T follicular helper cell (primary cell): ENCODE measurements around the gene PPP1R12C.

Experiments
- DNase-seq: peaks from one replicate; pipeline ENCODE4 v3.0.0-alpha.2; 2020; ENCODE audit warnings: low read depth

The PPP1R12C gene

DNA sequence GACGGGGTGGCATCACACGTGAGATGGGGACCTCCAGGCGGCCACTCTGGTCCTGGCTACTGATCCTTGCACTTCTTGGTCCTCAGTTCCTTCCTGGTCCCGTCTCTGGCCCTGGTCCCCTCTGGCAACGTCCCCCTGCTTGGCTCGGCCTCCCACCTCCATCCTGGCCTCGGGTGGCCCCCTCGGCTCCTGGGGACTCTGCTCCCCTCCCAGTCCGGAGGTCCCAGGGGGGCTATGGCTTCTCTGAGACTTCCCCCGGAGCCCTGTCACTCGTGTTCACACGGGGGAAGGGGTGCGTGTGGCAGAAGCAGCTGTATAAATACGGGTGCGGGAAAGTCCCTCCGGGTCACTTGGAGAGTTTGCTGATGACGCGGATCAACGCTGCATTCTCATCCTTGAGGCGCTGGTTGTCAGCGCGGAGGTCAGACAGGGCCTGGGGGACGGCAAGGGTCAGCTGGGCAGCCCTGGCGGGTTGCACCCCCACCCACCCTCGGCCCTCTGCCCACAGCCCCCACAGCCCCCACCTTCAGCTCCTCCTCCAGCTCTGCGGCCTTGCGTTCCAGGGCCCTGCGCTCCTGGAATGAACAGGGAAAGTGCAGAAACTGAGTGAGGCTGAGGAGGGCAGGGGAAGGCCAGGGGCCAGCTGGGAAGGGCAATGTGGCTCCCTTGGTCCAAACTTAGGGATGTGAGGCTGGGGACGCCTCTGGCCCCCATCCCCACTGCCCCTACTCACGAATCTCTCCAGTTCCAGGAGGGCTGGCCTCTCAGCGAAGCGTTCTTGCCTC lies 26.1 kb downstream of the PPP1R12C start:
- DNase-seq: no peak

DNA sequence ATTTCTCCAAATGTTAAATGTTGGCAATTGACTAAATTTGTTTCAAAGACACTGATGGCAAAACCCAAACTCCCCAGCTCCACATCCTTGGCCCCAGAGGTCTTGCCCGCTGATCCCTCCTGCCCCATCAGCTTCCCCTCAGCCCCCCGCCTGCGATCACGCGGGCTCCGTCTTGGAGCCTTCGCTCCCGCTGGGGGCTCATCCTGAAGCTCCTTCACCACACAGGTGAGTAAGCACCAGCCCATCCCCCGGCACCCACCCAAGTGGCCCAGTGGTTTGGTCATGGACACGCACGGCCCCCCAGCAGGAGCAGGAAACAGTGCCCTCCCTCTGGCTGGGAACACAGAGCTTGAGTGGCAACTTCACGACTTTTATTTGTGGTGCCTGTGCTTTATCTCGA lies 26.9 kb downstream of the PPP1R12C start:
- DNase-seq: no peak

- no peak for DNase-seq
Measured at GRCh38 chr19:55089342-55089944, 28.0 kb downstream of the PPP1R12C start.

- peak; percentile 69 for DNase-seq
Measured at GRCh38 chr19:55088543-55089341, 28.7 kb downstream of the PPP1R12C start.

DNA sequence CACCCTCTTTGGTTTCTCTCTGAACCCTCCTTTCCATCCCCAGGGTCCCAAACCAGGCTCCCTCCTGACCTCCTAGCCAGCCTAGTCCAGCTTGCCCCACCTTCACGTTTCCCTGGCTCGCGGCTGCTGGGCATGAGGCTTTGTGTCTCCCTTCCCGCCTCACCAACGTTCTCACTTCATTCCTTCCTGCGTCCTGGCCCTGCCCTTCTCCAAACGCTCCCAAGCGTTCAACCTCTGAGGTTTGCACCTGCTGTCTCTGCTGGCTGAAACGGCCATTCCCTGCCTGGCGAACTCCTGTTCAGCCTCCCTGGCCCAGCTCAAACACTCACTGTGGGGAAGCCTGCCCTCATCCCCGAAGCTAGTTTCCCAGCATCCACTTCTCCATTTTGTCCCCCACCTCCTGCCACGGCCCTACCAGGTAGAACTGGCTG lies 29.4 kb downstream of the PPP1R12C start:
- DNase-seq: no peak

- no peak for DNase-seq
Measured at GRCh38 chr19:55087542-55087901, 29.9 kb downstream of the PPP1R12C start.

DNA sequence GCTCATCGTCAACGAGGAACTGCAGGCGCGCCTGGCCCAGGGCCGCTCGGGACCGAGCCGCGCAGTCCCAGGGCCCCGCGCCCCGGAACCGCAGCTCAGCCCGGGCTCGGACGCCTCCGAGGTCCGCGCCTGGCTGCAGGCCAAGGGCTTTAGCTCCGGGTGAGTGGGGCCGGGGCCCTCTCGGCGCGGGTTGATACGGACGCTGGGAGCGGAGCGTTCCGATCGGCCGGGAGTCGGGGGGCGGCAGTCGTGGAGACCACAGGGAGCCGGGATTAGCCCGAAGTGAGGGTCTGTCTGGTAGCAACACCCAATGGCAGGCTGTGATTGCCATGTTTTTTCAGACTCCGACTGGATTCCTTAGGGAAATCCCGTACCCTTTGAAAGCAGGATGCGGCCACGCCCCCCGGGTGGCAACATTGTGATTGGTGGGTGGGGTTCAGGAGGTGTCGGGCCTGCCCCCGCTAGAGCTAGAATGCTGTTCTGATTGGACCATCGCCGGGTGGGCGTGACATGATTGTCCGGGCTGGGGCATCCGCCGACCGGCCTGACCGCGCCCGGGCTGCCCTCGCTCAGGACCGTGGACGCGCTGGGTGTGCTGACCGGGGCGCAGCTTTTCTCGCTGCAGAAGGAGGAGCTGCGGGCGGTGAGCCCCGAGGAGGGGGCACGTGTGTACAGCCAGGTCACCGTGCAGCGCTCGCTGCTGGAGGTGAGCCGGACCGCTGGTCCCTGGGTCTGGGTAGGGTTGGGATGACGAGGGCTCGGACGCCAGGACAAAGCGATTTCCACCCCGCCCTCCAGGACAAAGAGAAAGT lies 30.5 kb downstream of the PPP1R12C start:
- DNase-seq: peak; percentile 30

GRCh38 chr19:55085923-55086715 lies 31.3 kb downstream of the PPP1R12C start:
- no peak for DNase-seq

DNA sequence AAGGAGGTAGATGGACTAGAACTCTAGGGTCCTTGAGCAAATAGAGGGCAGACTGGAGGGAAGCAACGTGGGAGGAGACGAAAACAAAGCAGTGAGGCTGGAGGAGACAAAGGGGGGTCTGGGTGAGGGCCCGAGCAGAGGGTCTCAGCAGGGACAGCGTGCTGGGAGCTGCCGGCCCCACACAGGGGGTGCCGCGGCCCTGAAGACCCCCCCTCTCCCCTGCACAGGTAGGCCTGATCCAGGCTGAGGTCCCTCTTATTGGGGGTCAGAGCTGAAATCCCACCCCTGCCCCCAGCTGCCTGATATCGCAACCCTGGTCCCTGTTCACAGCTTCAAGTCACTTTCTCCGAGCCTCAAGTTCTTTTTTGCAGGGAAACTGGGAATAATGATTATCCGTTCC lies 33.0 kb downstream of the PPP1R12C start:
- DNase-seq: no peak

DNA sequence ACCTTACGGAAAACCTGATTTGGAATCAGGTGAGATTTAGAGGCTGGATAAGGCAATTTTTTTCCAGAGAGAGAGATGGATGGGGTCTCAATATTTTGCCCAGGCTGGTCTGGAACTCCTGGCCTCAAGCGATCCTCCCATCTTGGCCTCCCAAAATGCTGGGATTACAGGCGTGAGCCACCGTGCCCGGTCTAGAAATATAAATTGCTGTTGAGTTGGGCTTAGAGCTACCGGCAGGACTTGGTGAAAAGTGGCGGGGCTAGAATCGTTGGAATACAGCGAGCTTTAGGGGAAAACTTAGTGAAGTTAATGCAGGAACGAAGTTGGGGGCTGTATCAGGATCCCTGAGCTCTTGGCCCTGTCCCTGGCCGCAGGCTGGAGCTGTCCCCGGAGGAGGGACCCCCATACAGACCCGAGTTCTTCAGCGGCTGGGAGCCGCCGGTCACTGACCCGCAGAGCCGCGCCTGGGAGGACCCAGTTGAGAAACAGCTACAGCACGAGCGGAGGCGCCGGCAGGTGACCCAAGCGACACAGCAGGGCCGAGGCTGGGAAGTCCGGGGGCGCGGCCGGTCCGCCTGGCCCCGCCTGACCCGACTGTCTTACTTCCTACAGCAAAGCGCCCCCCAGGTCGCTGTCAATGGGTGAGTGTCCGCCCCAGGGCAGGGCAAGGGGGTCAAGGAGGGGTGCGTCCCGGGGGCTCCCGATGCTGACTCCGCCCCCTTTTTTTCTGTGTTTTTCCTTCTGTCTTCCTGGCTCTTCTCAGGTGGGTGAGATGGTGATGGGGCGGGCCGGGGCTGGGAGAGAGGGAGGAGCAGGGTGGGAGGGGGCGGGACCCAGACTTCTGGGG lies 34.2 kb downstream of the PPP1R12C start:
- no peak for DNase-seq

DNA sequence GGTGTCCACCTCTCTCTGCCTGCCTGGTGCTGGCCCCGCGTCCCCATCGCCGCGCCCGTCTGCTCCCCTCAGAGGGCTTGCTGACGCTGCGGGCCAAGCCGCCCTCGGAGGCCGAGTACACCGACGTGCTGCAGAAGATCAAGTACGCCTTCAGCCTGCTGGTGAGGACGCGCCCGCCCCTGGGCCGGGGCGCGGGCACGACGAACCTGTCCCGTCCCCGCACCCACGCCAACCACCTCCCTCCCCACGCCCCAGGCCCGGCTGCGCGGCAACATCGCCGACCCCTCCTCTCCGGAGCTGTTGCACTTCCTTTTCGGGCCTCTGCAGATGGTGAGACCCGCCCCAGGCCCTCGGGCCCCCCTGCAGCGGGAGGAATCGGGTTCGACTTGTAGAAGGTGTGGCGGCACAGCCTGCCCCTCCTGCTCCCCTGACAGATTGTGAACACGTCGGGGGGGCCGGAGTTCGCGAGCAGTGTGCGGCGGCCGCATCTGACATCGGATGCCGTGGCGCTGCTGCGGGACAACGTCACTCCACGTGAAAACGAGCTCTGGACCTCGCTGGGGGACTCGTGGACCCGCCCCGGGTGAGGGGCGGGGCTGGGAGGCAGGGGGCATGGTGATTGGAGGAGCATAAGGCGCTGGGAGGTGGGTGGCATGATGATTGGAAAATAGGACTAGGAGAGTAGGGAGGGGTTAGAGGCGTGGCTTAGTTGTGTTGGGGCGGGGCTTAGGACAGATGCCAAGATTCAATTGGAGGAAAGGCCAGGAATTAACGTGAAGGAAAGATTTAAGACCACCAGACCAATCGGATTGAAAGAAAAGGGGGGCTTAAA lies 35.2 kb downstream of the PPP1R12C start:
- DNase-seq: no peak

DNA sequence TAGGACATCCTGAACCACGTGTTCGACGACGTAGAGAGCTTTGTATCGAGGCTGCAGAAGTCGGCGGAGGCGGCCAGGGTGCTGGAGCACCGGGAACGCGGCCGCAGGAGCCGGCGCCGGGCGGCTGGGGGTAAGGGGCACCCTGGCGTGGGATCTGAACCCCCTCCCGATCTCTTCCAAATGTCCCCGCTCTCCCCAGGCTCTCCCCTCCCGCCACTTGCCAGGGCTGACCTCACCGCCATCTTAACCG lies 35.7 kb downstream of the PPP1R12C start:
- DNase-seq: no peak

DNA sequence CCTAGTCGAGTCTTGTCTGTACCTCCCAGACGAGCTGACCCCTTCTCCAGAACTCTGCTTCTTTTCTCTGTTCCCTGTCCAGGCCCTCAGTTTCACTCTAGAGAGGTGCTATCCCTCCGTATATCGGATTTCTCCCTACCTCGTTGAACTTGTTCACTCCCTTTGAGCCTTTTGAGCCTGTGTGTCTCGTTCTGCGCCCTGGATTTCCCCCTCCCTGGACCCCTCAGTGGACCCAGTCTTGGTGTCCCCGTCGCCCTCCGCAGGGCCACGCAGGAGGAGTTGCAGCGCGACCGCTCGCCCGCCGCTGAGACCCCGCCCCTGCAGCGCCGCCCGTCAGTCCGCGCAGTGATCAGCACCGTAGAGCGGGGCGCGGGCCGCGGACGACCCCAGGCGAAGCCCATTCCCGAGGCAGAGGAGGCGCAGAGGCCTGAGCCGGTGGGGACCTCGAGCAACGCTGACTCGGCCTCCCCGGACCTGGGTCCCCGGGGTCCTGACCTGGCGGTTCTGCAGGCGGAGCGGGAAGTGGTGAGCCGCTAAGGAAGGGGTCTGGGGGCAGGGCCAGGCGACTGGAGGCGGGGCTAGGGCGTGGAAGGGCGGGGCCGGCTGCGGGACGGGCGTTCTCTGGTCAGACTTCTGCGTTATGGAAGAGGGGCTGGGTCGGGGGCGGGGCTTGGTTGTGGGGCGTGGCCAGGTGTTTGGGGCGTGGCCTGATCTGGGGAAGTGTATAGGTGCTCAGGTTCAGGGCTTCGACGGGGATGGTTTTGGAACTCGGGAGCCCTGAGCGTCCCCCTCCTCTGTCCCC lies 36.3 kb downstream of the PPP1R12C start:
- peak; percentile 76 for DNase-seq

- DNase-seq: peak; percentile 35
Measured at GRCh38 chr19:55080121-55080967, 37.1 kb downstream of the PPP1R12C start.

DNA sequence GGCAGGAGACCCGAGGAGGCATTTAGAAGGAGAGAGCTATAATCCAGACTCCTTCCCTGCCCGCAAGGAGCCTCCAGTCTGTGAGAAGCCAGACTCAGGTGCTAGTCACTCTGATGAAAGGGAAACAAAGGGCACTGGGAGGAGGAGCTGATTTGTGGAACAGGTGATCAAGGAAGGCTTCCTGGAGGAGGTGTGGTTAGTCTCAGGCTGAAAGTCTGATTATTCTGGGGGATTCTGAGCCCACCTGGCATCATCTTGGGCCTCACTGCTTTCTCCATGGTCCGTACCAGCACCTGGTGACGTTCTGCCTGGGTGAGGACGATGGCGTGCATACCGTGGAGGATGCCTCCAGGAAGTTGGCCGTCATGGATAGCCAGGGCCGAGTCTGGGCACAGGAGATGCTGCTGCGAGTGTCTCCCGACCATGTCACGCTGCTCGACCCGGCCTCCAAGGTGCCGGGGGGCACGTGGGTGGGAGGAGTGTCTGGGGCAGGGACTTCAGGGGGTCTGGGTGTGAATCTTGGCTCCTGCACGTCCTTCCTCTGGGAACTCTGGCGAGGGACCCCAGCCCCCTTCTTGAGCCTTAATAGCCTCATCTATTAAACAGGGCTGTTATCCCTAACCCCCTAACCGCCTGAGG lies 37.9 kb downstream of the PPP1R12C start:
- DNase-seq: no peak

- DNase-seq: no peak
Measured at GRCh38 chr19:55078996-55079395, 38.4 kb downstream of the PPP1R12C start.

DNA sequence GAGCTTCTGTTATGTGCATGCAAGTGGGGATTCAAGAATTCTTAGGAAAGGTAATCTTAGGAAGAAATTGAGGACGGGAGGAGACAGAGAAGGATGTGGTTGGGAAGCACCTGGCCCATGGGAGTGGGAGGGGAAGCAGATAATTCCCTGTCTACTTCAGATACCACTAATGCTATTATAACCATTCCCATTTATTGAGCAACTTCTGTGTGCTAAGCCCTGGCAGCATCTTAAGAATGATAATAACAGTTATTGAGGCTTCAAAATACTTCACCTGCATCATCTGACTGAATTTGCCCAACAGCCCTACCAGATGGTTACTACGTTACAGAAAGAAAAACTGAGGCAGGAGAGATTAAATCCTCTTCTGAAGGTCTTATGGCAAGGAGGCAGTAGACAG lies 40.3 kb downstream of the PPP1R12C start:
- no peak for DNase-seq
